ENCODE measurements around the gene ARMH4. TPM values are rescaled to one million over a fixed set of nuclear protein-coding genes. Genes with fewer than 3 reads are reported as not detected.

ARMH4 gene
- polyA plus RNA-seq, 1 donor from 2014 or later = 14.1 TPM

GRCh38 chr14:58138031-58138713, 13.8 kb downstream of the ARMH4 start:
- Histone ChIP-seq H3K4me2 (ENCODE audit: low read length) (no peak overlapping the region), H3K9ac (ENCODE audit: low read length) (no peak overlapping the region), H3K27ac (ENCODE audit: low read length) (no peak overlapping the region)

GRCh38 chr14:58133739-58134138, 18.3 kb downstream of the ARMH4 start:
- no peak overlapping the region for H2AFZ ChIP-seq (ENCODE audit: low read depth, low read length)
- no peaks in the 10 kb centered on the region for H3K9me2 ChIP-seq (ENCODE audit: insufficient read depth, low read length)
- TF ChIP-seq CTCF (IDR thresholded peaks at IDR 0.05; ENCODE audit: poor library complexity, severe bottlenecking) (no peak), MXI1 (conservative IDR thresholded peaks at IDR 0.05; ENCODE audit: poor library complexity, severe bottlenecking) (no peak), SMC3 (conservative IDR thresholded peaks at IDR 0.05; ENCODE audit: poor library complexity) (no peak), EZH2 (IDR thresholded peaks at IDR 0.05; ENCODE audit: borderline replicate concordance, insufficient read depth, low read length, poor library complexity, severe bottlenecking) (no peak), EP300 (conservative IDR thresholded peaks at IDR 0.05; ENCODE audit: poor library complexity, severe bottlenecking) (no peak), POLR2AphosphoS5 (IDR thresholded peaks at IDR 0.05) (no peak), TAF1 (IDR thresholded peaks at IDR 0.05; ENCODE audit: low read depth) (no peak), RAD21 (conservative IDR thresholded peaks at IDR 0.05) (no peak)
- TF ChIP-seq, protein P1, sequence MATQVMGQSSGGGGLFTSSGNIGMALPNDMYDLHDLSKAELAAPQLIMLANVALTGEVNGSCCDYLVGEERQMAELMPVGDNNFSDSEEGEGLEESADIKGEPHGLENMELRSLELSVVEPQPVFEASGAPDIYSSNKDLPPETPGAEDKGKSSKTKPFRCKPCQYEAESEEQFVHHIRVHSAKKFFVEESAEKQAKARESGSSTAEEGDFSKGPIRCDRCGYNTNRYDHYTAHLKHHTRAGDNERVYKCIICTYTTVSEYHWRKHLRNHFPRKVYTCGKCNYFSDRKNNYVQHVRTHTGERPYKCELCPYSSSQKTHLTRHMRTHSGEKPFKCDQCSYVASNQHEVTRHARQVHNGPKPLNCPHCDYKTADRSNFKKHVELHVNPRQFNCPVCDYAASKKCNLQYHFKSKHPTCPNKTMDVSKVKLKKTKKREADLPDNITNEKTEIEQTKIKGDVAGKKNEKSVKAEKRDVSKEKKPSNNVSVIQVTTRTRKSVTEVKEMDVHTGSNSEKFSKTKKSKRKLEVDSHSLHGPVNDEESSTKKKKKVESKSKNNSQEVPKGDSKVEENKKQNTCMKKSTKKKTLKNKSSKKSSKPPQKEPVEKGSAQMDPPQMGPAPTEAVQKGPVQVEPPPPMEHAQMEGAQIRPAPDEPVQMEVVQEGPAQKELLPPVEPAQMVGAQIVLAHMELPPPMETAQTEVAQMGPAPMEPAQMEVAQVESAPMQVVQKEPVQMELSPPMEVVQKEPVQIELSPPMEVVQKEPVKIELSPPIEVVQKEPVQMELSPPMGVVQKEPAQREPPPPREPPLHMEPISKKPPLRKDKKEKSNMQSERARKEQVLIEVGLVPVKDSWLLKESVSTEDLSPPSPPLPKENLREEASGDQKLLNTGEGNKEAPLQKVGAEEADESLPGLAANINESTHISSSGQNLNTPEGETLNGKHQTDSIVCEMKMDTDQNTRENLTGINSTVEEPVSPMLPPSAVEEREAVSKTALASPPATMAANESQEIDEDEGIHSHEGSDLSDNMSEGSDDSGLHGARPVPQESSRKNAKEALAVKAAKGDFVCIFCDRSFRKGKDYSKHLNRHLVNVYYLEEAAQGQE (IDR thresholded peaks at IDR 0.05; ENCODE audit: borderline replicate concordance) = no peak
- H3K4me2 ChIP-seq (ENCODE audit: low read length) = no peak overlapping the region
- H4K20me1 ChIP-seq (ENCODE audit: insufficient read depth) = no peaks in the 10 kb centered on the region
- H3K27me3 ChIP-seq (ENCODE audit: insufficient read depth, low read depth, low read length) = no peaks in the 10 kb centered on the region
- no peak overlapping the region for H3K9ac ChIP-seq (ENCODE audit: low read length)
- no peaks in the 10 kb centered on the region for H3F3A ChIP-seq (ENCODE audit: insufficient read depth, low read length, poor library complexity, severe bottlenecking)
- H3K36me3 ChIP-seq (ENCODE audit: insufficient read depth, low read length) = peaks cover 14% of the 10 kb centered on the region
- peaks cover 3% of the 10 kb centered on the region for H3K79me2 ChIP-seq (replicated peaks; ENCODE audit: insufficient read depth, low read length)
- no peaks in the 10 kb centered on the region for H3K9me3 ChIP-seq (ENCODE audit: low read length)
- H3K4me3 ChIP-seq (ENCODE audit: low read length) = no peak overlapping the region
- no peak overlapping the region for H3K27ac ChIP-seq (ENCODE audit: low read length)

More at GRCh38 chr14:58138031-58138713, 13.8 kb downstream of the ARMH4 start:
- no peaks in the 10 kb centered on the region for H4K20me1 ChIP-seq (ENCODE audit: insufficient read depth)
- no peak overlapping the region for H3K4me3 ChIP-seq (ENCODE audit: low read length)
- peaks cover 7% of the 10 kb centered on the region for H3K36me3 ChIP-seq (ENCODE audit: insufficient read depth, low read length)
- H3F3A ChIP-seq (ENCODE audit: insufficient read depth, low read length, poor library complexity, severe bottlenecking) = no peaks in the 10 kb centered on the region
- H3K27me3 ChIP-seq (ENCODE audit: insufficient read depth, low read depth, low read length) = no peaks in the 10 kb centered on the region
- no peaks in the 10 kb centered on the region for H3K9me2 ChIP-seq (ENCODE audit: insufficient read depth, low read length)
- H3K79me2 ChIP-seq (replicated peaks; ENCODE audit: insufficient read depth, low read length) = peaks cover 22% of the 10 kb centered on the region
- H3K9me3 ChIP-seq (ENCODE audit: low read length) = no peaks in the 10 kb centered on the region
- TF ChIP-seq POLR2AphosphoS5 (IDR thresholded peaks at IDR 0.05) (no peak), TAF1 (IDR thresholded peaks at IDR 0.05; ENCODE audit: low read depth) (no peak), MXI1 (conservative IDR thresholded peaks at IDR 0.05; ENCODE audit: poor library complexity, severe bottlenecking) (no peak)
- TF ChIP-seq, protein P1 (IDR thresholded peaks at IDR 0.05; ENCODE audit: borderline replicate concordance) = no peak
- H2AFZ ChIP-seq (ENCODE audit: low read depth, low read length) = no peak overlapping the region

Measured in neural cell (in vitro differentiated cells).